ENCODE measurements around the gene COG4. TPM values are rescaled to one million over a fixed set of nuclear protein-coding genes. Genes with fewer than 3 reads are reported as not detected.
"Not testable (repeated sequence)": the region's sequence is repeated elsewhere in the genome, so short reads cannot be mapped to it uniquely, and the experiment has no call there.

COG4 gene
- total RNA-seq, 1 donor from 2014 or later, result 36.9 TPM

DNA sequence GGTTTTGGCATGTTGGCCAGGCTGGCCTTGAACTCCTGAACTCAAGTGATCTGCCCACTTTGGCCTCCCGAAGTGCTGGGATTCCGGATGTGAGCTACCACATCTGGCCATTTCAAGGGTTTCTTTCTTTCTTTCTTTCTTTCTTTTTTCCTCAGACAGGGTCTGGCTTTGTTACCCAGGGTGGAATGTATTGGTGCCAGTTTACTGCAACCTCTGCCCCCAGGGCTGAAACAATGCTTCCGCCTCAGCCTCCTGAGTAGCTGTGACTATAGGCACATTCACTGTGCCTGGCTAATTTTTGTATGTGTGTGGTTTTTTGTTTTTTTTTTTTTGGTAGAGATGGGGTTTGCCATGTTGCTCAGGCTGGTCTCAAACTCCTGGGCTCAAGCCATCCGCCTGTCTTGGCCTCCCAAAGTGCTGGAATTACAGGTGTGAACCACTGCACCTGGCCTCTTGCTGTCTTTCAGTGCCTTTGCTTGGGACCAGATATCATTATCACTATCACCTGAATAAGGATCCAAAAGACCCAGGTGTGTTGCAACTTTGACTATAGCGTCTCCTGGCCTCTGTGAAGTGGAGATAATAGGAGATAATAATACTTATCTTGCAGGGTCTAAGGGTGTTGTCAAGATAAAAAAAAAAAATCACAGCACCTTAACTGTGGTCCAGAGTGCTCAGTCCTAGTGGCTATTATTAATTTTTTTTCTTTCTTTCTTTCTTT, 65.7 kb downstream of the COG4 start:
- no peak for DNase-seq (ENCODE audit: low spot score)

DNA sequence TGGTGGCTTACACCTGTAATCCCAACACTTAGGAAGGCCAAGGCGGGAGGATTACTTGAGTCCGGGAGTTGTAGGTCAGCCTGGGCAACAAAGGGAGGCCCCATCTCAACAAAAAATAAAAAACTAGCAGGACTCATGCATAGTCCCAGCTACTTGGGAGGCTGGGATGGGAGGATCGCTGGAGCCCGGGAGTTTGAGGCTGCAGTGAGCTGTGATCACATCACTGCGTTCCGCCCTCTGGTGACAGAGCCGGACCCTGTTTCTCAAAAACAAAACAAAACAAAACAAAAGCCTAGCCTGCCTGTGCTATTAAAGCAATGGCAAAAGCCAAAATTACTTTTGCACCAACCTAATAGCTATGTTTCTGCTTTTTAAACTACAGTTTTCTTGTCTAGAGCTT, 67.4 kb downstream of the COG4 start:
- DNase-seq (ENCODE audit: low spot score), result no peak

DNA sequence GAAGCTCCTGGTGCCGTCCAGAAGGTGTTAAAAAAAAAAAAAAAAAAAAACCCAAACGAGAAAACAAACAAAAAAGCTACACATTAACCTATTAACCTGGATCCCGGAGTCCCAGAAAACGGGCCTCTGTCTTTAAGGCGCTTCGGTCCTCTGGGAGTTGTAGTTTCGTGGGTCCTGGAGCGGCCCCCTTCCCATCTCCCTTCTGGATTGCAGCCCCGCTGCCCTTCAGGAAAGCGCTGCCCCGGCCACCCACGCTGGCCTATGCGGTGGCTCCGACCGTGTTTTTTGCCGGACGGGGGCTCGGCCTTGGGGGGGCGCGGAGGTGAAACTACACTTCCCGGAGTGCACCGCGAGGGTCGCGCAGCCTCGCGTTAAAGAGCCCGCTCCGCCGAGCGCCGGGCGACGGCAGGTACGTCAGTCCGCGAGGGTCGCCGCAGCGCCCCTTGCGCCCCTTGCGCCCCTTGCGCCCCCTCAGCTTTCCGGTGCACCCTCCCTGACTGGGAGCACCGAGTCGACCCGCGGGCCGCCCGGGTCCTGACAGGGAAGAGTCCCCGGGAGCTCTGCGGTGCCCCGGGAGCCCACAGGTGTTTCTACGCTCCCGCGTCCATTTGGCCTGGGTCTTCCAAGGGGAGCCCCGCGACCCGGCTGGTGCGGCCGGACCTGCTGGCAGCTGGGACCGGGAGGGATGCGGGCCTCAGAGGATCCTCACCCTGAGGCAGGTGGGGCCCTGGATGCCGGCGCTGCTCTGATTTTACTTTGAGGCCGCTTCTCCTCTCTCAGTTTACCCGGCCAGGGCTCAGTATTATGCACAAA, 68.9 kb downstream of the COG4 start, which contains the start of gene FCSK:
Gene FCSK, plus strand, starts transcription at position 374 of the 813 bp plus-strand sequence. CDS start 8,596 bp downstream, outside the sequence.
- no peak for DNase-seq (ENCODE audit: low spot score)

DNA sequence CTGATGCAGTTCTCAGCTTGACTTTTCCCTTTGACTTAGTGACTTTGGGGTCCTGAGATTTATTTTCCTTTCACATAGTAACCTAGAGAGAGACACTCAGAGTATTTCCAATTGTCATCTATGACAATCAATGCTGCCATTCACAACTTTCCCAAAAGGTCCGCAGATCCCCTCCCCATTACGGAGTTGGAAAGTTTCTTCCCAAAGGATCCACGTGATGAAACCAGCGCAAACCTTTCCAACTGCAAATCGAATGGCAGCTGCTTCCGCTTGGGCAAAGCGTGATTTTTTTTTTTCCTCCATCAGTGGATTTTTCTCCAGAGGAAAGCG, 69.5 kb downstream of the COG4 start:
- no peak for DNase-seq (ENCODE audit: low spot score)

DNA sequence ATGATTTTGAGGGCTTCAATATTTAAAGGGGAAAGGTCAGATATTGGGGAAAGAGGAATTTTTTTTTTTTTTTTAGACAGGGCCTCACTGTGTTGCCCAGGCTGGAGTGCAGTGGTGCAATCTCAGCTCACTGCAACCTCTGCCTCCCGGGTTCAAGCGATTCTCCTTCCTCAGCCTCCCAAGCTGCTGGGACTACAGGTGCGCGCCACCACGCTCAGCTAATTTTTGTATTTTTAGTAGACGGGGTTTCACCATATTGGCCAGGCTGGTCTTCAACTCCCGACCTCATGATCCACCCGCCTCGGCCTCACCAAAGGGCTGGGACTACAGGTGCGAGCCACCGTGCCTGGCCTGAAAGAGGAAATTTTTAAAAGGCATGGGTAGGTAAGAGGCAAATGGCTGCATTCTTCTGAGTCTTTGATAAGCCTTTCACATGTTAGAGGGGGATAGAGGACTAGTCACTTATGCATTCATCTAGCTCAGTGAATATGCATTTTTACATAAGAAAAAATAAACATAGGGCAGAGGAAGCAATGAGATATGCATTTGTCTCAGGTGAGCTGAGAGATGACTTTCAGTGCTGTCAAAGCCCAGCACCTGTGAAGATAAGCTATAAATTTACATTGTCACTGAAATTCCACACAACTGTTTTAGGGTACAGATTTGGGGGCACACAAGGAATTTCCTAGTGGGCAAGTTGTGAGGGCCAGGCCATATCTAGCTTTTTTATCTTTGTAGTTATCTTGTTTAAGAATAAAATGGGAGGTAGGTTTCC, 70.0 kb downstream of the COG4 start:
- no peak for DNase-seq (ENCODE audit: low spot score)

DNA sequence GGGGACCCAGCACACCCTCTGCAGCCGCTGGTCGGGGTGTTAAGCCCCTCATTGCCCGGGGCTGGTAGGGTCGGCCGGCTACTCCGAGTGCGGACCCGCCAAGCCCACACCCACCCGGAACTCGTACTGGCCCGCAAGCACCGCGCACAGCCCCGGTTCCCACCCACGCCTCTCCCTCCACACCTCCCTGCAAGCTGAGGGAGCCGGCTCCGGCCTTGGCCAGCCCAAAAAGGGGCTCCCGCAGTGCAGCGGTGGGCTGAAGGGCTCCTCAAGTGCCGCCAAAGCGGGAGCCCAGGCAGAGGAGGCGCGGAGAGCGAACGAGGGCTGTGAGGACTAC, 72.4 kb downstream of the COG4 start:
- not testable (repeated sequence) for DNase-seq (ENCODE audit: low spot score)

DNA sequence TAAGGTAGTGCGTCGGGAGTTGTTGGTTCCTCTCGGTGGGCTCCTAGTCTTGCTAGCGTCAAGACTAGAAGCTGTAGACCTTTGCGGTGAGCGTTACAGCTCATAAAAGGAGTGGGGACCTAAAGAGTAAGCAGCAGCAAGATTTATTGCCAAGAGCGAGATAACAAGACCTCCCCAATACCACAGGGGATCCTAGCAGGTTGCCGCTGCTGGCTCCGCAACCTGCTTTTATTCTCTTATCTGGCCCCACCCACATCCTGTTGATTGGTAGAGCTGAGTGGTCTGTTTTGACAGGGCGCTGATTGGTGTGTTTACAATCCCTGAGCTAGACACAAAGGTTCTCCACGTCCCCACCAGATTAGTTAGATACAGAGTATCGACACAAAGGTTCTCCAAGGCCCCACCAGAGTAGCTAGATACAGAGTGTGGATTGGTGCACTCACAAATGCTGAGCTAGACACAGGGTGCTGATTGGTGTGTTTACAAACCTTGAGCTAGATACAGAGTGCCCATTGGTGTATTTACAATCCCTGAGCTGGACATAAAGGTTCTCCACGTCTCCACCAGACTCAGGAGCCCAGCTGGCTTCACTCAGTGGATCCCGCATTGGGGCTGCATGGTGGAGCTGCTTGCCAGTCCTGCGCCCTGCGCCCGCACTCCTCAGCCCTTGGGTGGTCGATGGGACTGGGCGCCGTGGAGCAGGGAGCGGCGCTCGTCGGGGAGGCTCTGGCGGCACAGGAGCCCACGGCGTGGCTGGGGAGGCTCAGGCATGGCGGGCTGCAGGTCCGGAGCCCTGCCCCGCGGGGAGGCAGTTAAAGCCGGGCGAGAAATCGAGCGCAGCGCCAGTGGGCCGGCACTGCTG, 73.0 kb downstream of the COG4 start:
- DNase-seq (ENCODE audit: low spot score), result not testable (repeated sequence)

DNA sequence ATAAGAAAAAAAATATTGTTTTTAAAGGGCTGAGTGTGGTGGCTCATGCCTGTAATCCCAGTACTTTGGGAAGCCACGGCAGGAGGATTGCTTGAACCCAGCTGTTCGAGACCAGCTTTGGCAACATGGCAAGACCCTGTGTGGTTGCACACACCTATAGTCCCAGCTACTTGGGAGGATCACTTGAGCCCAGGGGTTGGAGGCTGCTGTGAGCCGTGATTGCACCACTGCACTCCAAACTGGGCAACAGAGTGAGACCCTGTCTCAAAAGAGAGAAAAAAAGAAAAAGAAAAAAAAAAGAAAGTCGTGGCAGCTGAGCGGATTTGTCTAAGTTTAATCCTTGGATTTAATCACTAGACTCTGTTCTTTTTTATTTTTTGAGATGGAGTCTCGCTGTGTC, 75.3 kb downstream of the COG4 start:
- DNase-seq (ENCODE audit: low spot score), result no peak

DNA sequence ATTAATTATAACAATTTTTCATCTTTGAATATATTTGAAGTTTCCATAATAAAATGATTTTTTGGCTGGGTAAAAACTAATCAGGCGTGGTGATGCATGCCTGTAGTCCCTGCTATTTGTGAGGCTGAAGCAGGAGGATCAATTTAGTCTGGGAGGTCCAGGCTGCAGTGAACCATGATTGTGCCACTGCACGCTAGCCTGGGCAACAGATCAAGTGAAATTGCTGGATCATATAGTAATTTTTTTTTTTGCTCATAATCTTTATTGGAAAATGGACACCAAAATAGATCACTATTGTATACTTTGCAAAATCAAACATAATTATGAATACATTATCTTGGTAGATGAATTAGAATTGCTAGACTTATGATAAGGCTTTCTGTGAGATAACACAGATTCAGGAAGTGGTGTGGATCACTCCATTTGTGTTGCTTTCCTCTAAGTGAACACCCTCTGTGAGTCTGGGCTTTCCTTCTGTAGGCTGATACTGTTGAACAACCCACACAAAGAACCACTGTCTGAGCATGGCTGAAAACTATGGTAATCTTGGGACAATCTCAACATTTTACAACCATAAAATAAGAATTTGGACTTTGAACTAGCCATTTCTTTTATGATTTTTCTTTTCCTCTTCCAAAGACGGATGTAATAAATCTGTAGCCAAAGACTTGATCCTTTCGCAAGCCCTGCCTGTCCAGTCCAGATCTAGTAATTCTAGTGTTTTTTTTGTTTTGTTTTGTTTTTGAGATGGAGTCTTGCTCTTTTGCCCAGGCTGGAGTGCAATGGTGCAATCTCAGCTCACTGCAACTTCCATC, 78.9 kb downstream of the COG4 start:
- DNase-seq (ENCODE audit: low spot score), result no peak

DNA sequence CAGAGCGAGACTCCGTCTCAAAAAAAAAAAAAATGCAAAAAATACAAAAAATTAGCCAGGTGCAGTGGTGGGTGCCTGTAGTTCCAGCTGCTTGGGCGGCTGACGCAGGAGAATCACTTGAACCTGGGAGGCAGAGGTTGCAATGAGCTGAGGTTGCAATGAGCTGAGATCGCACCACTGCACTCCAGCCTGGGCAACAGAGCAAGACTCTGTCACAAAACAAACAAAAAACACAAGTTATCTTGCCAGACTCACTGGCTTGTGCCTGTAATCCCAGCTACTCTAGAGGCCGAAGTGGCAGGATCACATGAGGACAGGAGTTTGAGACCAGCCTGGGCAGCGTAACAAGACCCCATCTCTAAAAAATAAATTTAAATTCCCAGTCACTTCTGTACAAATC, 81.0 kb downstream of the COG4 start:
- no peak for DNase-seq (ENCODE audit: low spot score)

DNA sequence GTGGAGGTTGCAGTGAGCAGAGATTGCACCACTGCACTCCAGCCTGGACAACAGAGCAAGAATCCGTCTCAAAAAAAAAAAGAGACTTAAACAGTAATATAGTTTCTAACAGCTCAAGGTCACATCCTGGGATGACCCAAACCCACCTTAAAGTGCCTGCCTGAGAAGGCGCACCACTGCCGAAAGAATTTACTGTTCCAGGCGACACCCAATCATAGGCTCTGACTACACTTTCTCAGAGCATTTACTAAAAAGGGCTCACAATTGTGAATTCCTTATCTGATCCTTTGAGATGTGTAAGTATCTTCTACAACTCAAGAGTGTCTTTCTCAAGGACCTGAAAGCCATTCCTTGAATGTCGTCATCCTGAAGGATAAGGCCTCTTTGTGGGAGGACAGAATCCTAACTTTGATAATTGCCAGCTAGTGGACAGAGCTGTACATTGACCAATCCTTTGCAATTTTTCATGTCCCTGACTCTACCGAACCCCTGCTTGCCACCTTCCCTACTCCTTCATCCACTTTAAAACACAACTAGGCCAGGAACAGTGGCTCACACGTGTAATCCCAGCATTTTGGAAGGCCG, 81.9 kb downstream of the COG4 start:
- no peak for DNase-seq (ENCODE audit: low spot score)

DNA sequence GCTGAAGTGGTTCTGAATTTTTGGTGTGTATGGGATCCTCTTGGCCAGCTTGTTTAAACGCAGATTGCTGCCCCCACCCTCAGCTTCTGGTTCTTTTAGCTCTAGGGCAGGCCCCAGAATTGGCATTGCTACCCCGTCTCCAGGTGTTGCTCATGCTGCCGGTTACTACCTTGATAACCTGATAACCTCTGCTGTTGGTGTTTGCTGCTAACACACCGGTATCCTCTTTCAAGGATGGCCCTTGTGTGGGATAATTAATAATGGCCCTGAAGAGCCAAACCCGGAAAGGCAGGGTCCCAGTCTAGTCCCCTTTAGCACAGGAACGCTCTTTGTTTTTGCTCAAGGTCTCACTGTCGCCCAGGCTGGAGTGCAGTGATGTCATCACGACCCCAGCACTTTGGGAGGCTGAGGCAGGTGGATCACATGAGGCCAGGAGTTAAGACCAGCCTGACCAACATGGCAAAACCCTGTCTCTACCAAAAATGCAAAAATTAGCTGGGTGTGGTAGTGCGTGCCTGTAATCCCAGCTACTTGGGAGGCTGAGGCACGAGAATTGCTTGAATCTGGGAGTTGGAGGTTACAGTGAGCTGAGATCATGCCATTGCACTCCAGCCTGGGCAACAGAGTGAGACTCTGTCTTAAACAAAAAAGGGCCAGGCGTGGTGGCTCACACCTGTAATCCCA, 83.2 kb downstream of the COG4 start:
- DNase-seq (ENCODE audit: low spot score), result no peak

DNA sequence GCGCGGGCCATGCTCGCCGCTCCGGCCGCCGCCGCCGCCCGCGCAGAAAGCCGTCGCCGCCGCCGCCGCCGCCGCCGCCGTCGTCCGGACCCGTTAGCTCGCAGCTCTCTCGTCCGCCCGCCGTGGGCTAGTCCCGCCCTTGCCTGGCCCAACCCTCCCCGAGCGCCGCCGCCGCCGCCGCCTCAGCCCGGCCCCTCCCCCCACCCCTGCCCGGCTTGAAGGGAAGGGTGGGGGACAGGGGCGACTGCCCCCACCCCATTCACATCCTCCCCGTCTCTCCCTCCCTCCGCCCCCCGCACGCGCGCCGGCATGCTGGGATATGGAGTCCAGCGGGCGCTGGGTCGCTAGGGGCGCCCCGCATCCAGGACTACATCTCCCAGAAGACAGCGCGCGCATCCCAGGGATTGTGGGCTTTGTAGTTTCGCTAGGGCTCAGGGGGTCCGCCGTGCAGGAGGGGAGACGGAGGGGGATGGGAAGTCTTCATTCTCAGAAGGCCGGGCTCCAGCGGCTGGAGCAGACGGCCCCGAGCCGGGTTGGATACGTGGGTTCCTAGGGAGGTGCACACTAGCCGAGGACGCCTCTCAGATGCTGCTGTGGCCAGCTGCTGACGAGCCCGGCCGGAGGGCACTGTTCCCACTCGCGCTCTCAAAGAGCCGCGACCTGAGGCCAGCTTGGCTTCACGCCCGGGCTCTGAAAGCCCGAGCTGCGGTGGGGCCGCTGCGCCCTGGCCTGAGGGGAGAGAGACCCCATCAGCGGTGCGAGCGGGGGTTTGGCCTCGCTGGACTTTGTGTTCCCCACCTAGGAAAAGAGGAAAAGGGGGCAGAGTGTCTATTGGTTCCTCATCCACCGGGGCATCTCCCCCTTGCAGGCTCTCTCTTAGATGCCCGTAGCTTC, 84.1 kb downstream of the COG4 start, which contains the start of gene ST3GAL2:
Gene ST3GAL2, minus strand, starts transcription at position 132 of the 894 bp plus-strand sequence. CDS start 40,570 bp downstream, outside the sequence.
- DNase-seq (ENCODE audit: low spot score), result peak; percentile 97

DNA sequence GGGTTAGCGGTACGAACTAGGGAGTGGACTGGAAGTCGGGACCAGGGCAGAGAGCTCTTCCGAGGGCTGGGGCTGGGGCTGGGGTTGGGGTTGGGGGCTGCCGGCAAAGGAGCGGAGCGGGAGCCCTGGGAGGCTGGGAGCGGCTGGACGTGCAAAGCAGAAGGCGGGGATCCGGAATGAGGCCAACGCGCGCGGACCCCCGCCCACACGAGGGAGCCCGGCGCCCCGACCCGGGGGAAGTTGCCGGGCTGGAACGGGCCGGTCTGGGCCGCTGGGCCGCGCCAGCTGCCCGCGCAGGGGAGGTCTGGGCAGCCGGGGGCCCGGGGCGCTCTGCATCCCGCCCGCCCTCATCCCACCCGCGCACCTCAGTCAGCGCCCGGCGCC, 84.8 kb downstream of the COG4 start:
- no peak for DNase-seq (ENCODE audit: low spot score)

DNA sequence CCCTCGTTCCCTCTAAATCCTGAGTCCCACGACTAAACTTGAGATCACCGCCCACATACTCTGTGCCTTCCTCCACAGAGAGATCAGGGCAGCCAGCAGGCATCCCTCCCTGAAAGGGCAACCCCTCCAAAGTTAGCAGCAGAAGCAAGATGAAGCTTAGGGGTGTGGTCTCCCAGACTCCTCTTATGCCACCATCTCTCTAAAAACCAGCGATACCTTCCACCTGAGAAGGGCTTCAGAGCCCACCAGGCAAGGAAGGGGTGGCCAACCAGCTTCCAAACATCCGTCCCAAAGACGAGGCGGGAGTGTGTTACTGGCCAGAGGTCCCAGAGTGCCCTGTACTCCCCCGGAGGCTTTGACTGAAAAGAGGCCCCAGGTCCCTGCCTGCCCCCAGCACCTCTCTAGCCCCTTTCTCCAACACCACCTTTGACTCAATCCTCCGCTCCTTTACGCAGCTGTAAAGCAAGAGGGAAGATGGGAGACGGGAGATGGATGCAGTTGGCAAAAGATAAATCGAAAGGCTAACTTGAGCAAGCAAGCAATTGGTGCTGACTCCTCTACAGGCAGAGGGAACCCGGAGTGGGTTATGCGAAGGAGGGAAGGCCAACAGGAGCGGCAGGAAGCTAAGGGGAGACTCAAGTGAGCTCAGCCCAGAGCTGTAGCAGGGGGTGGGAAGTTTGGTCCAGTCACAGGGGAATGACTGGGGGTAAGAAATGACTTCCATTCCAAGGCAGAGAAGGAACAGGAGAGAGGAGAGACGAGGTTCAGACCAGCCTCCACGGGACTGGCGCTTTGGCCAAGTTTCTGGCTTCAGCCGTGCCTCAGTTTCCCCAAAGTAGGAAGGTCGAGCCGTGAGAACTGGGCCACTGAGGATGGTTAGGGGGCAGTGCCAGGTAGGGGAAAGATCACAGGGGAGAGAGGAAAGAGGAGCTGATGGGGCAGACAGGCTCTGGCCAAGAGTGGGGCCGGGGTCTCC, 85.5 kb downstream of the COG4 start:
- no peak for DNase-seq (ENCODE audit: low spot score)

DNA sequence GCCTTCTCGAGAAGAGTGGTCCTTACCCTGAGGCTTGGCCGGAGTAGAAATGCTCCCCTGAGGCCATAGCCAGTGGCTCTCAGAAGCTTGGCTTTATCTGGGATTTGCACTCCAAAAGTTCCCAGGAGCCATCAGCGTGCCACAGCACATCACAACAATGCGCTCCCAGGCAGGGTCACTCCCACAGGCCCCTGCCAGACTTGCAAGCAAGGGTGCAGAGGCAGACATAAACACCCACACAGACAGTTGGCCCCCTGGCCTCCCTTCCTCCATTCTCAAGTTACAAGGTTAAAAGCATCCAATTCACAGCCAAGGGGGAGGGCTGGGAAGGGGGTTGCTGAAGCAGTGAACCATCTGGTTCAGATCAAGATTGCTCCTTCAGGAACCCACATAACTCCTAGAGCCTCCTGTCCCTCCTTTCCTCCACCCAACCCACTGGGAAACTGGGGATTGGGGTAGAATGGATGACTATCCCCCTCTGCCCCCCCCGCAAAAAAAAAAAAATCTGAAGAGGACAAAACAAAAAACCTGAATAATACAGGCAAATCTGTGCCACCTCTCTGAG, 86.3 kb downstream of the COG4 start:
- DNase-seq (ENCODE audit: low spot score), result no peak

Data from mesenteric fat pad (tissue), 1 donor.